C1 segment of cervical spinal cord (tissue), 14 donors: ENCODE measurements around the gene USB1.

Experiments
- DNase-seq, 14 donors: peaks; one replicate each; lab custom pipeline; 2025; lab: John Stamatoyannopoulos, UW

The USB1 gene

GRCh38 chr16:58000706-58001676 lies at the start of gene USB1:
TSS of gene USB1 (plus strand) at chr16:58001407. CDS start at chr16:58001484, 77 bp downstream.
- peak in 13 of 14 donors; percentile 48 to 89 (median 76) for DNase-seq

GRCh38 chr16:57952909-57953308 lies 48.3 kb upstream of the USB1 start:
- DNase-seq, result no peak

- DNase-seq, result no peak
These were observed 47.4 kb upstream of the USB1 start for GRCh38 chr16:57953857-57954256.

- DNase-seq, result no peak
These were observed 45.5 kb upstream of the USB1 start for GRCh38 chr16:57955572-57956188.

GRCh38 chr16:57956270-57956808 lies 44.9 kb upstream of the USB1 start:
- no peak for DNase-seq

- DNase-seq, result no peak
These were observed 44.1 kb upstream of the USB1 start for GRCh38 chr16:57956924-57957672.

- no peak for DNase-seq
These were observed 43.4 kb upstream of the USB1 start for GRCh38 chr16:57957673-57958392.

GRCh38 chr16:57958544-57958943 lies 42.7 kb upstream of the USB1 start:
- no peak for DNase-seq

- DNase-seq, result no peak
These were observed 42.1 kb upstream of the USB1 start for GRCh38 chr16:57959121-57959520.

GRCh38 chr16:57959804-57960203 lies 41.4 kb upstream of the USB1 start:
- no peak for DNase-seq

- no peak for DNase-seq
These were observed 40.9 kb upstream of the USB1 start for GRCh38 chr16:57960310-57960709.

GRCh38 chr16:57960826-57961472 lies 40.3 kb upstream of the USB1 start:
- no peak for DNase-seq

GRCh38 chr16:57961538-57961937 lies 39.7 kb upstream of the USB1 start:
- DNase-seq, result no peak

- no peak for DNase-seq
These were observed 39.2 kb upstream of the USB1 start for GRCh38 chr16:57962046-57962445.

- DNase-seq, result no peak
These were observed 38.5 kb upstream of the USB1 start for GRCh38 chr16:57962756-57963155.

- no peak for DNase-seq
These were observed 37.0 kb upstream of the USB1 start for GRCh38 chr16:57964157-57964700.

- DNase-seq, result no peak
These were observed 34.9 kb upstream of the USB1 start for GRCh38 chr16:57966204-57966771.

- DNase-seq, result no peak
These were observed 34.2 kb upstream of the USB1 start for GRCh38 chr16:57966986-57967385.

GRCh38 chr16:57967916-57968315 lies 33.3 kb upstream of the USB1 start:
- no peak for DNase-seq
